Mesendoderm (in vitro differentiated cells): ENCODE measurements around the gene A2ML1.

Source experiments
- DNase-seq: peaks from one replicate; pipeline ENCODE4 v3.0.0; 2013
- H2AK5ac ChIP-seq: 2 replicates; pipeline ENCODE4 v1.6.1; 2013; ENCODE audit warnings: low read length, inconsistent platforms
- H2BK120ac ChIP-seq: 2 replicates; pipeline ENCODE4 v1.6.1; 2013; ENCODE audit warnings: low read depth, mild to moderate bottlenecking, low read length, moderate library complexity, mixed read lengths
- H2BK15ac ChIP-seq: replicated peaks from 2 replicates; pipeline ENCODE4 v1.6.1; 2013; ENCODE audit warnings: low read depth, mild to moderate bottlenecking, moderate library complexity
- H2BK5ac ChIP-seq: 2 replicates; pipeline ENCODE4 v1.6.1; 2013; ENCODE audit warnings: low read length, inconsistent platforms
- H3K18ac ChIP-seq: 2 replicates; pipeline ENCODE4 v1.6.1; 2013; ENCODE audit warnings: mild to moderate bottlenecking, low read length, mixed read lengths
- H3K23ac ChIP-seq: one replicate; pipeline ENCODE4 v1.6.1; 2013; ENCODE audit warnings: low read length
- H3K27ac ChIP-seq: 2 replicates; pipeline ENCODE4 v1.5.1; 2013; ENCODE audit warnings: low read depth, mild to moderate bottlenecking, inconsistent platforms, low read length, moderate library complexity
- H3K27me3 ChIP-seq: 2 replicates; pipeline ENCODE4 v1.6.1; 2013; ENCODE audit warnings: low read length, control low read depth, mild to moderate bottlenecking, inconsistent platforms; ENCODE audit not compliant: insufficient read depth, poor library complexity
- H3K36me3 ChIP-seq: 2 replicates; pipeline ENCODE4 v1.6.1; 2013; ENCODE audit warnings: low read length, inconsistent platforms; ENCODE audit not compliant: control insufficient read depth, insufficient read depth
- H3K4ac ChIP-seq: one replicate; pipeline ENCODE4 v1.6.1; 2013; ENCODE audit warnings: low read depth, mild to moderate bottlenecking, low read length, moderate library complexity
- H3K4me1 ChIP-seq: 2 replicates; pipeline ENCODE4 v1.6.1; 2013; ENCODE audit warnings: low read depth, low read length, inconsistent platforms; ENCODE audit not compliant: control insufficient read depth
- H3K4me2 ChIP-seq: 2 replicates; pipeline ENCODE4 v1.6.1; 2013; ENCODE audit warnings: low read length
- H3K4me3 ChIP-seq: 2 replicates; pipeline ENCODE4 v1.5.1; 2013; ENCODE audit warnings: mild to moderate bottlenecking, low read length
- H3K56ac ChIP-seq: one replicate; pipeline ENCODE4 v1.6.1; 2013; ENCODE audit warnings: low read length
- H3K79me1 ChIP-seq: 2 replicates; pipeline ENCODE4 v1.6.1; 2013; ENCODE audit warnings: low read length, inconsistent platforms
- H3K79me2 ChIP-seq: 2 replicates; pipeline ENCODE4 v1.6.1; 2013; ENCODE audit warnings: mild to moderate bottlenecking, low read length; ENCODE audit not compliant: control insufficient read depth, insufficient read depth
- H3K9ac ChIP-seq: 2 replicates; pipeline ENCODE4 v1.6.1; 2013; ENCODE audit warnings: low read length, inconsistent platforms
- H4K5ac ChIP-seq: one replicate; pipeline ENCODE4 v1.6.1; 2013; ENCODE audit warnings: low read length
- H4K8ac ChIP-seq: one replicate; pipeline ENCODE4 v1.6.1; 2013; ENCODE audit warnings: low read depth, mild to moderate bottlenecking, control low read depth, low read length, moderate library complexity
- WGBS: extraction: QIAGEN DNeasy Blood & Tissue Kit; methylation state at CpG from one replicate; pipeline ENCODE4 v1.1.7; 2013; ENCODE audit warnings: low lambda C conversion rate, missing lambda C conversion rate; ENCODE audit not compliant: insufficient coverage; ENCODE audit errors: extremely low coverage; 5-methylcytosine and 5-hydroxymethylcytosine counted together

Gene A2ML1

DNA sequence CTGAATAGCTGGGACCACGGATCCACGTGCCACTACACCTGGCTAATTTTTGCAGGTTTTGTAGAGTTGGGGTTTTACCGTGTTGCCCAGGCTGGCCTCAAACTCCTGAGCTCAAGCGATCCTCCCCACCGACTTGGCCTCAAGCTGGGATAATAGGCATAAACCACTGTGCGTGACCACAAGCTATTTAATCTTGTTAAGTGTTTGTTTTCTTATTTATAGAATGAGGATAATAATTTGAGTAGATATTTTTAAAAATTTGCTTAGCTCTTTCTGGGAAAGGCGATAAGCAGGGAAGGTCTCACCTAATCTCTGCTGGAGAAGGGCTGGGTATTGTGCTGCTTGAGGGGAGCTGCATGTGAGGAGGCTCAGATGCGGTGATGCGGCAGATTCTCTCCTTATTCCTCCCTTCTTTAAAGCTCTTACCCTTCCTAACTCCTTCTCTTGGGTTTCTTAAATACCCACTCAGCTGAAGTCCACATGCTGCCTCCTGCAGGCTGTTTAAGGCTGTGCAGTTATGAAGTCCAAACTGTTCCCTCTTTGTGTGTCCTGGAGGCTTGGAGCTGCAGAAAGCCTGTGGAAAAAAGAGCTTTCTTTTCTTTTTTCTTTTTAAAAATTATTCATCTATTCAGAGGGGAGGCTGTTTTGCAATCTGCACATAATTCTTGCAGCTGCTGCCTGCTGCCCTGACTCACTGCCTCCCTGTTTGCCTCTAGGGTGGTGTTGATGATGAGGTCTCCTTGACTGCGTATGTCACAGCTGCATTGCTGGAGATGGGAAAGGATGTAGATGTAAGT lies 37.9 kb downstream of the A2ML1 start:
- no peak overlapping the region for H2BK15ac ChIP-seq
- no peak overlapping the region for H3K9ac ChIP-seq
- DNase-seq = peak; percentile 91
- no CpG with 5 or more reads among the region's 10 CpGs for WGBS
- H3K56ac ChIP-seq = peak overlapping the region; percentile 15
- no peak overlapping the region for H3K18ac ChIP-seq
- H3K79me1 ChIP-seq = no peaks in the 10 kb centered on the region
- H3K4ac ChIP-seq = no peak overlapping the region
- no peak overlapping the region for H3K23ac ChIP-seq
- H2AK5ac ChIP-seq = no peak overlapping the region
- H2BK5ac ChIP-seq = no peak overlapping the region
- H3K4me1 ChIP-seq = no peaks in the 10 kb centered on the region
- no peaks in the 10 kb centered on the region for H3K27me3 ChIP-seq
- H3K27ac ChIP-seq = no peak overlapping the region
- H3K36me3 ChIP-seq = no peaks in the 10 kb centered on the region
- H4K8ac ChIP-seq = no peak overlapping the region
- no peak overlapping the region for H3K4me3 ChIP-seq
- no peak overlapping the region for H4K5ac ChIP-seq
- no peak overlapping the region for H2BK120ac ChIP-seq
- no peak overlapping the region for H3K4me2 ChIP-seq
- H3K79me2 ChIP-seq = no peaks in the 10 kb centered on the region

DNA sequence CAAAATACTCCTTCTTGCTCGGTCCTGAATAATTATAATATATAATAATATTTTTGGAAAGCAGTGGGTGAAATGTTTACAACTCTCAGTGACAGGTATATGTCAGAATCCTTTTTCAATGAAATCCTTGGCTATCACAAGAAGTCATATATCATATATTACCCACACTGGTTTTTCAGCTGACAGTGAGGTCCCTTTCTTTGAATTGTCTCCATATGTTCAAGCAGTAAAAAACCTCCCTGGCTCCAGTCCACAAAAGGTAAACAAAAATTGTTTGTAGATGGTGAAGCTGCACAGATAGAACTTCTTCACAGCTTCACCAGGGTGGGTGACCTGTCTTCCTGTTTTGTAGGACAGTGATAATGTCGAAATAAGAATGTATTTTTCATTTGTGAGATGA lies 44.0 kb downstream of the A2ML1 start:
- Histone ChIP-seq H3K4me3 (no peak overlapping the region), H3K56ac (no peak overlapping the region), H2BK5ac (no peak overlapping the region), H3K36me3 (no peaks in the 10 kb centered on the region), H3K27me3 (no peaks in the 10 kb centered on the region), H3K18ac (no peak overlapping the region), H4K5ac (no peak overlapping the region), H3K4me2 (no peak overlapping the region), H3K4ac (no peak overlapping the region), H3K23ac (no peak overlapping the region), H3K9ac (no peak overlapping the region), H3K4me1 (no peaks in the 10 kb centered on the region), H3K79me1 (no peaks in the 10 kb centered on the region), H4K8ac (no peak overlapping the region), H3K27ac (no peak overlapping the region), H2BK15ac (no peak overlapping the region), H3K79me2 (no peaks in the 10 kb centered on the region), H2BK120ac (no peak overlapping the region), H2AK5ac (no peak overlapping the region)
- no peak for DNase-seq
- WGBS = no CpG with 5 or more reads among the region's 2 CpGs

DNA sequence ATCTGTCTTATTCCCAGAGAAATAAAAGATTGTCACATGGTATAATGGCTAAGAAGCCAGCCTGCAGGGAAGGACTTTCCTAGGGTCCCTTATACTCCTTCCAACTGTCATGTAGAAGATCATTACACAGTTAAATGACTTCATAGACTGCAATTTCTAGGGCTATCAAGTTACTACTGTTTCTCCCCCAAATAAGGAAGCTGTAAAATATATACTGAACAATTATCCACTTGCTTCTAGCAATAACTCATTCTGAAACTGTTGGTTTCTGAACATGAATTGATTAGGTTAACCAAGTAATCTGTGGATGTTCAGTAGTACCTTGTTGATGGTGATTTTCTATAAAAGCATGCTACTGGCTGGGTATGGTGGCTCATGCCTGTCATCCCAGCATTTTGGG lies 44.6 kb downstream of the A2ML1 start:
- Histone ChIP-seq H3K18ac (no peak overlapping the region), H4K8ac (no peak overlapping the region), H3K27me3 (no peaks in the 10 kb centered on the region), H4K5ac (no peak overlapping the region), H3K4me1 (no peaks in the 10 kb centered on the region), H3K9ac (no peak overlapping the region), H3K56ac (no peak overlapping the region), H2BK5ac (no peak overlapping the region), H2BK120ac (no peak overlapping the region), H3K36me3 (no peaks in the 10 kb centered on the region), H3K23ac (no peak overlapping the region), H2AK5ac (no peak overlapping the region), H3K4me2 (no peak overlapping the region), H3K4ac (no peak overlapping the region), H2BK15ac (no peak overlapping the region), H3K79me2 (no peaks in the 10 kb centered on the region), H3K4me3 (no peak overlapping the region), H3K79me1 (no peaks in the 10 kb centered on the region), H3K27ac (no peak overlapping the region)
- DNase-seq = no peak

DNA sequence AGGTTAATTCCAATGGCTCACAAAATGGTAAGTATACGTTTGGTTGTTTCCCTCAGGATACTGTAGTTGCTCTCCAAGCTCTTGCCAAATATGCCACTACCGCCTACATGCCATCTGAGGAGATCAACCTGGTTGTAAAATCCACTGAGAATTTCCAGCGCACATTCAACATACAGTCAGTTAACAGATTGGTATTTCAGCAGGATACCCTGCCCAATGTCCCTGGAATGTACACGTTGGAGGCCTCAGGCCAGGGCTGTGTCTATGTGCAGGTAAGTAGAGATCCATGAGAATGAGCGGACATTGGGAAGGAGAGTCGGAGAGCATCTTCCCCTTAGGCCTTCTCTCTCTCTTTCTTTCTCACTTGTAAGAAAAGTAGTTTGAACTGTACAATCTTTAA lies 45.4 kb downstream of the A2ML1 start:
- Histone ChIP-seq H3K79me2 (no peaks in the 10 kb centered on the region), H2BK120ac (no peak overlapping the region), H3K18ac (no peak overlapping the region), H3K4me3 (no peak overlapping the region), H3K9ac (no peak overlapping the region), H3K4me2 (no peak overlapping the region), H3K4me1 (no peaks in the 10 kb centered on the region), H3K4ac (no peak overlapping the region), H3K27me3 (no peaks in the 10 kb centered on the region), H3K36me3 (no peaks in the 10 kb centered on the region), H4K8ac (no peak overlapping the region), H2AK5ac (no peak overlapping the region), H2BK5ac (no peak overlapping the region), H3K79me1 (no peaks in the 10 kb centered on the region), H3K56ac (no peak overlapping the region), H3K27ac (no peak overlapping the region), H2BK15ac (no peak overlapping the region), H3K23ac (no peak overlapping the region), H4K5ac (no peak overlapping the region)
- no CpG with 5 or more reads among the region's 6 CpGs for WGBS
- no peak for DNase-seq

DNA sequence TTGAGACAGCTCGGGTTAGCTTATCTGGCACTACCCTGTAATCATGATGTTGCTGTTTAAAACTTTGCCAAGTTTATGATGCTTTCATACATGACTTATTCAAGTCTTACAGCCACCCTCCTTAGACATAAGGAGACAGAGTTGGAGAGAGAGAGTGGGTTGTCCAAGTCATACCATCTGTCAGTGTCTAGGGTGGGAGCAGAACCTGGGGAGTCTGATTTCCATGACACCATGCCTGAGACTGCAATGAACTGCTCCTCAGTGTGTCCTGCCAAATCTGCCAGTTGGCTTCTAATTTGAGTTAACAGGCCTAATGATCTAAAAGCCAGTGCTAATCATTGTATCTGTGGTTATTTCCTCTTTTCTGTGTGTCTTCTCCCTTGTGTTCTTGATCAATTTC lies 48.2 kb downstream of the A2ML1 start:
- no peak for DNase-seq
- no peak overlapping the region for H2BK15ac ChIP-seq

DNA sequence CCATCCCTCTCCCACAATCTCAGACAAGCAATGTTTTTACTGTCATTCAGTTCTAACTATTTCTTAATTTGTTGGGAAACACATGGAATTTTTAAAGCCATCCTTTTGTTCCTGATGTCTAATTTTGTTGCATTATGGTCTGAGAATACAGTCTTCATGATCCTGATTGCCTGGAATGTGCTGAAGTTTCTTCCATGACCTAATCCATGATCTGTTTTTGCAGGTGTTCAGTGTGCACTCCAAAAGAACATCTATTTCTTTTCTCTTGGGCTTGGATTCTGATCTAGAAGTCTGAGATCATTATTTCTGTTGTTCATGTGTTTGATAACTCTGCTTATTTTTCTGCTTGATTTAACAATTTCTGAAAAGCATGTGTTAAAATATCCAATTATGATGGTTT lies 48.6 kb downstream of the A2ML1 start:
- no peak overlapping the region for H4K8ac ChIP-seq
- H3K9ac ChIP-seq = no peak overlapping the region
- H3K79me1 ChIP-seq = no peaks in the 10 kb centered on the region
- H2BK120ac ChIP-seq = no peak overlapping the region
- no peak overlapping the region for H2AK5ac ChIP-seq
- H3K27me3 ChIP-seq = no peaks in the 10 kb centered on the region
- H3K4ac ChIP-seq = no peak overlapping the region
- H3K4me3 ChIP-seq = no peak overlapping the region
- no peaks in the 10 kb centered on the region for H3K36me3 ChIP-seq
- H4K5ac ChIP-seq = no peak overlapping the region
- H3K79me2 ChIP-seq = no peaks in the 10 kb centered on the region
- DNase-seq = no peak
- no peak overlapping the region for H3K23ac ChIP-seq
- H2BK15ac ChIP-seq = no peak overlapping the region
- no peak overlapping the region for H2BK5ac ChIP-seq
- H3K27ac ChIP-seq = no peak overlapping the region
- no peak overlapping the region for H3K56ac ChIP-seq
- no peak overlapping the region for H3K4me2 ChIP-seq
- no peaks in the 10 kb centered on the region for H3K4me1 ChIP-seq
- H3K18ac ChIP-seq = no peak overlapping the region

More for the DNA sequence above, 48.2 kb downstream of the A2ML1 start:
- Histone ChIP-seq H3K9ac (no peak overlapping the region), H2BK120ac (no peak overlapping the region), H3K56ac (no peak overlapping the region), H3K27ac (no peak overlapping the region), H3K23ac (no peak overlapping the region), H3K18ac (no peak overlapping the region), H3K79me2 (no peaks in the 10 kb centered on the region), H2BK5ac (no peak overlapping the region), H3K27me3 (no peaks in the 10 kb centered on the region), H2AK5ac (no peak overlapping the region), H3K4me2 (no peak overlapping the region), H3K79me1 (no peaks in the 10 kb centered on the region), H3K4me3 (no peak overlapping the region), H3K4me1 (no peaks in the 10 kb centered on the region), H3K4ac (no peak overlapping the region), H4K8ac (no peak overlapping the region), H4K5ac (no peak overlapping the region), H3K36me3 (no peaks in the 10 kb centered on the region)
- WGBS = no CpG with 5 or more reads among the region's 1 CpG
